SK-N-SH (cell line): ENCODE data around the gene ZNF503. TPM values are rescaled to one million over a fixed set of nuclear protein-coding genes. Genes with fewer than 3 reads are reported as not detected.
"Not testable (repeated sequence)": the region's sequence is repeated elsewhere in the genome, so short reads cannot be mapped to it uniquely, and the experiment has no call there.

ENCODE experiments used
- CTCF ChIA-PET: fragments of 300-600, 350-600 bp; formaldehyde crosslinking; extraction: SDS; loops from one replicate; lab custom pipeline; 2021; lab: Yijun Ruan, JAX
- POLR2A ChIA-PET: fragments of 350-600 bp; sonication (Branson Sonifier 250); formaldehyde crosslinking; extraction: SDS; loops from one replicate; lab custom pipeline; 2020; ENCODE audit warnings: antibody characterized with exemption, inconsistent platforms; lab: Yijun Ruan, JAX
- DNase-seq: peaks from one replicate; pipeline ENCODE4 v3.0.0; 2012
- H2AFZ ChIP-seq: fragments of 200-600 bp; sonication (generic); 2 replicates; pipeline ENCODE4 v1.8.1; 2016; ENCODE audit warnings: antibody characterized with exemption, mild to moderate bottlenecking, low read depth
- H3F3A ChIP-seq: fragments of 200-600 bp; sonication (generic); replicated peaks from 2 replicates; pipeline ENCODE3; 2016; ENCODE audit warnings: antibody characterized with exemption, mild to moderate bottlenecking; ENCODE audit not compliant: insufficient read depth
- H3K27ac ChIP-seq, 2 experiments: fragments of 200-500 bp in 1 of 2; fragments of 200-600 bp in 1 of 2; sonication (Bioruptor generic) in 1 of 2; sonication (generic), shearing (Covaris generic) in 1 of 2; 2 replicates each; pipeline versions ENCODE4 v1.5.1 to v1.6.1; 2014 to 2016; ENCODE audit warnings: low read depth in 2 of 2, inconsistent platforms in 1 of 2, low read length in 1 of 2, mild to moderate bottlenecking in 1 of 2, mixed read lengths in 1 of 2
- H3K27me3 ChIP-seq: fragments of 200-600 bp; sonication (generic), shearing (Covaris generic); 2 replicates; pipeline ENCODE4 v1.6.1; 2016; ENCODE audit warnings: mixed run types; ENCODE audit not compliant: insufficient read depth
- H3K36me3 ChIP-seq, 2 experiments: fragments of 200-500 bp in 1 of 2; fragments of 200-600 bp in 1 of 2; sonication (Bioruptor generic) in 1 of 2; sonication (generic) in 1 of 2; replicated peaks in 1 of 2; 2 replicates each; pipeline versions ENCODE3 to v1.5.1; 2014 to 2016; ENCODE audit warnings: low read length in 1 of 2, mild to moderate bottlenecking in 1 of 2; ENCODE audit not compliant: insufficient read depth in 2 of 2, control insufficient read depth in 1 of 2
- H3K4me1 ChIP-seq, 2 experiments: fragments of 200-500 bp in 1 of 2; fragments of 200-600 bp in 1 of 2; sonication (Bioruptor generic) in 1 of 2; sonication (generic), shearing (Covaris generic) in 1 of 2; 2 replicates each; pipeline versions ENCODE4 v1.5.1 to v1.6.1; 2014 to 2016; ENCODE audit warnings: low read depth in 1 of 2, low read length in 1 of 2, mixed run types in 1 of 2; ENCODE audit not compliant: insufficient read depth in 2 of 2, control insufficient read depth in 1 of 2
- H3K4me2 ChIP-seq: fragments of 200-600 bp; sonication (generic), shearing (Covaris generic); 2 replicates; pipeline ENCODE4 v1.6.1; 2017; ENCODE audit warnings: mixed run types
- H3K4me3 ChIP-seq, 2 experiments: fragments of 200-500 bp in 1 of 2; fragments of 200-600 bp in 1 of 2; sonication (Bioruptor generic) in 1 of 2; sonication (generic), shearing (Covaris generic) in 1 of 2; 2 replicates each; pipeline versions ENCODE4 v1.5.1 to v1.8.1; 2014 to 2016; ENCODE audit warnings: low read depth in 2 of 2, inconsistent platforms in 1 of 2, low read length in 1 of 2, mild to moderate bottlenecking in 1 of 2, mixed read lengths in 1 of 2, moderate library complexity in 1 of 2
- H3K79me2 ChIP-seq: fragments of 200-600 bp; sonication (generic); 2 replicates; pipeline ENCODE4 v1.8.1; 2017; ENCODE audit warnings: mild to moderate bottlenecking; ENCODE audit not compliant: insufficient read depth
- H3K9ac ChIP-seq: fragments of 200-600 bp; sonication (generic); 2 replicates; pipeline ENCODE4 v1.6.1; 2017; ENCODE audit warnings: mixed run types
- H3K9me2 ChIP-seq: fragments of 200-600 bp; sonication (generic); 2 replicates; pipeline ENCODE4 v1.6.1; 2017; ENCODE audit warnings: mixed run types
- H3K9me3 ChIP-seq: fragments of 200-600 bp; sonication (generic); 2 replicates; pipeline ENCODE4 v1.6.1; 2017; ENCODE audit warnings: mixed run types, mild to moderate bottlenecking, moderate library complexity
- H4K20me1 ChIP-seq: fragments of 200-600 bp; sonication (generic); 2 replicates; pipeline ENCODE4 v1.6.1; 2017; ENCODE audit warnings: mild to moderate bottlenecking, mixed run types; ENCODE audit not compliant: insufficient read depth
- FOSL2 ChIP-seq: IDR thresholded peaks from 2 replicates; pipeline ENCODE4 v1.4.0; 2012; ENCODE audit warnings: low read depth, mild to moderate bottlenecking, moderate library complexity, borderline replicate concordance
- MEF2A ChIP-seq: IDR thresholded peaks from 2 replicates; pipeline ENCODE4 v1.4.0; 2012; ENCODE audit warnings: low read depth, borderline replicate concordance
- MXI1 ChIP-seq: IDR thresholded peaks from 2 replicates; pipeline ENCODE4 v1.6.1; 2012; ENCODE audit warnings: mild to moderate bottlenecking, low read depth, low read length, improper control_type of control experiment
- RAD21 ChIP-seq: IDR thresholded peaks from 2 replicates; pipeline ENCODE4 v1.6.1; 2012; ENCODE audit warnings: mild to moderate bottlenecking, low read length
- SIN3A ChIP-seq: IDR thresholded peaks from 2 replicates; pipeline ENCODE4 v1.6.1; 2012; ENCODE audit warnings: low read depth, mild to moderate bottlenecking, low read length, moderate library complexity, borderline replicate concordance
- TCF12 ChIP-seq: IDR thresholded peaks from 2 replicates; pipeline ENCODE4 v1.4.0; 2012
- WGBS: methylation state at CpG from one replicate; pipeline ENCODE4 v1.1.6; 2017; ENCODE audit warnings: low lambda C conversion rate; 5-methylcytosine and 5-hydroxymethylcytosine counted together
- polyA plus RNA-seq, 3 experiments: library from polyadenylated mRNA; depleted of rRNA; stranded (reverse); fragments of >200 nt; gene quantifications; 2 replicates each; pipeline ENCODE4 v1.2.3, GENCODE V29; 2012
- TF ChIP-seq, protein P1 (sequence below): IDR thresholded peaks from 2 replicates; pipeline ENCODE4 v1.4.0; 2012; ENCODE audit warnings: low read depth
- TF ChIP-seq, protein P2 (sequence below): fragments of 150-350 bp; IDR thresholded peaks from 2 replicates; pipeline ENCODE4 v1.6.1; 2017; ENCODE audit warnings: antibody characterized with exemption, low read length, low read depth, borderline replicate concordance
- TF ChIP-seq, protein P3 (sequence below): IDR thresholded peaks from 2 replicates; pipeline ENCODE4 v1.6.1; 2012; ENCODE audit warnings: mild to moderate bottlenecking, low read depth, low read length, moderate library complexity

Gene ZNF503
- polyA plus RNA-seq, 1 of the 3 experiments (the other 2 are of a cell fraction), result 5.9 TPM

DNA sequence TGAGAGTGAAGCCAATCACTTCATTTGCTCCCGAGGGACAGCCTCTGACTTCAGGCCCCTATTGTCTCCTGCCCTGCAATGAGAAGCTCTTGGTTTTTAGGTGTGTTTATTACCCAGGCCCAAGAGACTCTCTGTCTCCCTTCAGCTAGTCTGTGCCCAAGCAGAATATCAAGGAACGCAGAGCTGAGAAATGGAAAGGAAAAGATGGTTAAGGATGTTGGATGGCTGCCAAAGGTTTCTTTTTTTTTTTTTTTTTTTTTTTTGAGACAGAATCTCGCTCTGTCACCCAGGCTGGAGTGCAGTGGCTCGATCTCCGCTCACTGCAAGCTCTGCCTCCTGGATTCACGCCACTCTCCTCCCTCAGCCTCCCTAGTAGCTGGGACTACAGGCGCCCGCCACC lies 41.7 kb downstream of the ZNF503 start:
- DNase-seq, H3K9me3 ChIP-seq, H3K79me2 ChIP-seq, H3K27ac ChIP-seq, CTCF ChIA-PET, POLR2A ChIA-PET, H3K9ac ChIP-seq, H3K27me3 ChIP-seq, H2AFZ ChIP-seq, H3K4me2 ChIP-seq, H3K9me2 ChIP-seq, H3K4me1 ChIP-seq, H3F3A ChIP-seq, H4K20me1 ChIP-seq, H3K36me3 ChIP-seq, H3K4me3 ChIP-seq: not testable (repeated sequence)
- WGBS, result 78% methylated on average over 8 of the region's 8 CpGs

DNA sequence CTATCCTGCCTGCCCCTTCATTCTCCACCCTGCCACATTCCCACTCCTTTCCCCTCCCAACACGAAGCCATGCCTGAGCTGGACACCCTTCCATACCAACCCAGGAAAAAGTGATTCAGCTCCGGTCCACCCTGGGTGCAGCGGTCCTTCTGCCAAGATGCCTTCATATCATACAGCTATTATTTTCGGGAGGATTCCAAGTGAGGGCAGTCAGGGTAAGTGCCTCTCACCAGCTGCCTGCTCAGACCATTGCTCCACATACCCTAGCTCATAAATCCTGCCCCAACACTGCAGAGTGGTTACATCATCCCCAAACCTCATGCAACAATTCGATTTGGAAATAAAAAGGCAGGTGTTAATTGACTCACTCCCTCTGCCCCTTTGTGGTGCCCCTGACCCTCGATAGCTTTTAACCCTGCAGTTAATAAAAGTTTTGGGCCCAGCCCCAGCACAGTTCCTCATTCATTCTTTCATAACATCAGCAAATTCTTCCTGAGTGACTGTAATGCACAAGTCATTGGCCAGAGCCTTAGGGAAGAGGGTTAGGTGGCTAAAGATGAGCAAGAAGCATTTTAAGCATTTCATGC lies 42.6 kb downstream of the ZNF503 start:
- Histone ChIP-seq H4K20me1 (no peaks in the 10 kb centered on the region), H2AFZ (no peak overlapping the region), H3F3A (no peaks in the 10 kb centered on the region), H3K4me1 (no peaks in the 10 kb centered on the region; a peak in 1 of 4 replicates), H3K27me3 (no peaks in the 10 kb centered on the region), H3K4me3 (no peak overlapping the region), H3K9me3 (no peaks in the 10 kb centered on the region), H3K36me3 (no peaks in the 10 kb centered on the region), H3K9ac (no peak overlapping the region), H3K79me2 (no peaks in the 10 kb centered on the region), H3K27ac (no peak overlapping the region), H3K9me2 (no peaks in the 10 kb centered on the region), H3K4me2 (no peak overlapping the region; the same call in 1 of the 2 replicates)
- no peak for TF ChIP-seq SIN3A
- TF ChIP-seq RAD21, result no peak
- no peak for TF ChIP-seq TCF12
- TF ChIP-seq, protein P1, sequence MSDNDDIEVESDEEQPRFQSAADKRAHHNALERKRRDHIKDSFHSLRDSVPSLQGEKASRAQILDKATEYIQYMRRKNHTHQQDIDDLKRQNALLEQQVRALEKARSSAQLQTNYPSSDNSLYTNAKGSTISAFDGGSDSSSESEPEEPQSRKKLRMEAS, result no peak
- TF ChIP-seq FOSL2, result peak; percentile 42; the same call in 1 of the 2 replicates
- TF ChIP-seq, protein P2, sequence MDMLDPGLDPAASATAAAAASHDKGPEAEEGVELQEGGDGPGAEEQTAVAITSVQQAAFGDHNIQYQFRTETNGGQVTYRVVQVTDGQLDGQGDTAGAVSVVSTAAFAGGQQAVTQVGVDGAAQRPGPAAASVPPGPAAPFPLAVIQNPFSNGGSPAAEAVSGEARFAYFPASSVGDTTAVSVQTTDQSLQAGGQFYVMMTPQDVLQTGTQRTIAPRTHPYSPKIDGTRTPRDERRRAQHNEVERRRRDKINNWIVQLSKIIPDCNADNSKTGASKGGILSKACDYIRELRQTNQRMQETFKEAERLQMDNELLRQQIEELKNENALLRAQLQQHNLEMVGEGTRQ, result no peak
- TF ChIP-seq MXI1, result no peak
- TF ChIP-seq, protein P3, sequence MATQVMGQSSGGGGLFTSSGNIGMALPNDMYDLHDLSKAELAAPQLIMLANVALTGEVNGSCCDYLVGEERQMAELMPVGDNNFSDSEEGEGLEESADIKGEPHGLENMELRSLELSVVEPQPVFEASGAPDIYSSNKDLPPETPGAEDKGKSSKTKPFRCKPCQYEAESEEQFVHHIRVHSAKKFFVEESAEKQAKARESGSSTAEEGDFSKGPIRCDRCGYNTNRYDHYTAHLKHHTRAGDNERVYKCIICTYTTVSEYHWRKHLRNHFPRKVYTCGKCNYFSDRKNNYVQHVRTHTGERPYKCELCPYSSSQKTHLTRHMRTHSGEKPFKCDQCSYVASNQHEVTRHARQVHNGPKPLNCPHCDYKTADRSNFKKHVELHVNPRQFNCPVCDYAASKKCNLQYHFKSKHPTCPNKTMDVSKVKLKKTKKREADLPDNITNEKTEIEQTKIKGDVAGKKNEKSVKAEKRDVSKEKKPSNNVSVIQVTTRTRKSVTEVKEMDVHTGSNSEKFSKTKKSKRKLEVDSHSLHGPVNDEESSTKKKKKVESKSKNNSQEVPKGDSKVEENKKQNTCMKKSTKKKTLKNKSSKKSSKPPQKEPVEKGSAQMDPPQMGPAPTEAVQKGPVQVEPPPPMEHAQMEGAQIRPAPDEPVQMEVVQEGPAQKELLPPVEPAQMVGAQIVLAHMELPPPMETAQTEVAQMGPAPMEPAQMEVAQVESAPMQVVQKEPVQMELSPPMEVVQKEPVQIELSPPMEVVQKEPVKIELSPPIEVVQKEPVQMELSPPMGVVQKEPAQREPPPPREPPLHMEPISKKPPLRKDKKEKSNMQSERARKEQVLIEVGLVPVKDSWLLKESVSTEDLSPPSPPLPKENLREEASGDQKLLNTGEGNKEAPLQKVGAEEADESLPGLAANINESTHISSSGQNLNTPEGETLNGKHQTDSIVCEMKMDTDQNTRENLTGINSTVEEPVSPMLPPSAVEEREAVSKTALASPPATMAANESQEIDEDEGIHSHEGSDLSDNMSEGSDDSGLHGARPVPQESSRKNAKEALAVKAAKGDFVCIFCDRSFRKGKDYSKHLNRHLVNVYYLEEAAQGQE, result no peak
- TF ChIP-seq MEF2A, result no peak
- DNase-seq, result no peak
- WGBS, result 62% methylated on average over 5 of the region's 6 CpGs
- ChIA-PET POLR2A (no interaction called here), CTCF (no interaction called here)
